Measurements from ENCODE around the gene NUDT19.
"Not testable (repeated sequence)": the region's sequence is repeated elsewhere in the genome, so short reads cannot be mapped to it uniquely, and the experiment has no call there.

NUDT19 gene

GRCh38 chr19:32702010-32702409, 10.4 kb downstream of the NUDT19 start:
- H3K4me3 ChIP-seq (ENCODE audit: low read length) = no peak overlapping the region
- H2AFZ ChIP-seq (ENCODE audit: low read depth, low read length) = no peak overlapping the region
- H3K27me3 ChIP-seq (ENCODE audit: insufficient read depth, low read length) = no peaks in the 10 kb centered on the region
- H3K4me1 ChIP-seq (ENCODE audit: insufficient read depth, low read length) = no peaks in the 10 kb centered on the region
- no peaks in the 10 kb centered on the region for H3K36me3 ChIP-seq (ENCODE audit: insufficient read depth, low read length)
- H3K9me3 ChIP-seq (ENCODE audit: low read length) = no peaks in the 10 kb centered on the region

GRCh38 chr19:32704006-32704405, 12.4 kb downstream of the NUDT19 start:
- not testable (repeated sequence) for H2AFZ ChIP-seq (ENCODE audit: low read depth, low read length); H3K9me3 ChIP-seq (ENCODE audit: low read length); H3K4me3 ChIP-seq (ENCODE audit: low read length); H3K36me3 ChIP-seq (ENCODE audit: insufficient read depth, low read length); H3K27me3 ChIP-seq (ENCODE audit: insufficient read depth, low read length); H3K4me1 ChIP-seq (ENCODE audit: insufficient read depth, low read length)

DNA sequence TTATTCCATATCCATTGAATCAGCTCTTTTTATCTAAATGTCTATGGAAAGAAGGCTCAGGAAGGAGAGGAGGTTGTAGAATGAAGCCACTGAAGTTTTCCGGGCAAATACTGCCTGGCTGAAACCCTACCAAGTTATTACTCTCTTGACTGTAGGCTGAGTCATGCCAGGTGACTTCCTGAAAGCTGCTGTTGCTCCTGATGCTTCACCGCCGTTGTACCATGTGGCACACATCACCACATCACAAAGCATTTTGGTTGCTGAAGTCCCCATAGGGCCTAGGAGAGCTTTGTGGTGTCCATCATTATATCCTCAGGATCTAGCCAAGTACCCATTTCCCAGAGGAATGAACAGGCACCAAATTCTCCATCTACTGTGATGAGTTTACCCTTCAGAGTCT, 16.8 kb downstream of the NUDT19 start:
- Histone ChIP-seq H2AFZ (ENCODE audit: low read depth, low read length) (no peak overlapping the region), H3K27me3 (ENCODE audit: insufficient read depth, low read length) (no peaks in the 10 kb centered on the region), H3K4me3 (ENCODE audit: low read length) (no peak overlapping the region), H3K9me3 (ENCODE audit: low read length) (no peaks in the 10 kb centered on the region), H3K4me1 (ENCODE audit: insufficient read depth, low read length) (no peaks in the 10 kb centered on the region), H3K36me3 (ENCODE audit: insufficient read depth, low read length) (no peaks in the 10 kb centered on the region)

DNA sequence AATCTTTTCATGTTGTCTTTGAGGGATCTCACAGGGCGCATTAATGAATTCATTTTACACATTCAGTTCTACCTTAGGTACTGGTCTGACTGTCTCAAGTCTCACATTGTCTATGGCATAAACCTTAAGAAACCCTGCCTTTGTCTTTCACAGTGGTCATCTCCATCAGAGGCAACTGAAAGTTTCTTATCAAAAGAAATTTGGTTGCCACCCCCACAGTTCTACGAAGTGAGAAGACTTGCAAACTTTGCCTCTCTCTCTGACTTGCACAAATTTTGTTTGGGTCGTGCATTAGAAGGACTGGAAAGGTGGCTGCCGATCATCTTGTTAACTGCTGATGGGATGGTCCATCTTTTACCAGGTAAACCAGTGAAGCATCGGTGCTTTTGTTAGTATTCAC, 17.4 kb downstream of the NUDT19 start:
- Histone ChIP-seq H2AFZ (ENCODE audit: low read depth, low read length) (no peak overlapping the region), H3K4me3 (ENCODE audit: low read length) (no peak overlapping the region), H3K9me3 (ENCODE audit: low read length) (no peaks in the 10 kb centered on the region), H3K27me3 (ENCODE audit: insufficient read depth, low read length) (no peaks in the 10 kb centered on the region), H3K4me1 (ENCODE audit: insufficient read depth, low read length) (no peaks in the 10 kb centered on the region), H3K36me3 (ENCODE audit: insufficient read depth, low read length) (no peaks in the 10 kb centered on the region)

- Histone ChIP-seq H3K4me1 (ENCODE audit: insufficient read depth, low read length) (no peaks in the 10 kb centered on the region), H3K36me3 (ENCODE audit: insufficient read depth, low read length) (no peaks in the 10 kb centered on the region), H3K9me3 (ENCODE audit: low read length) (no peaks in the 10 kb centered on the region), H3K27me3 (ENCODE audit: insufficient read depth, low read length) (no peaks in the 10 kb centered on the region), H3K4me3 (ENCODE audit: low read length) (no peak overlapping the region), H2AFZ (ENCODE audit: low read depth, low read length) (no peak overlapping the region)
Measured at GRCh38 chr19:32711747-32712146, 20.1 kb downstream of the NUDT19 start.

DNA sequence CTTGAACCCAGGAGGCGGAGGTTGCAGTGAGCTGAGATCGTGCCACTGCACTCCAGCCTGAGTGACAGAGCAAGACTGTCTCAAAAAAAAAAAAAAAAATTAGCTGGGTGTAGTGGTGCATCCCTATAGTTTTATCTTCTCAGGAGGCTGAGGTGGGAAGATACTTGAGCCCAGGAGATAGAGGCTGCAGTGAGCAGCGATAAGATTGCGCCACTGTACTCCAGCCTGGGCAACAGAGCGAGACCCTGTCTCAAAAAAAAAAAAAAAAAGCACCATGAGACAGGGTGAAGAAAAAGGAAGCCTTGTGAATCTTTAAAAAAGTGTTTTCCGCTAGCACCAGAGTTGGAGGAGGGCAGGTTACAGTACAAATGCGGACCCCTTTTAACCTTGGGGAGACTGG, 24.6 kb downstream of the NUDT19 start:
- not testable (repeated sequence) for H3K4me3 ChIP-seq (ENCODE audit: low read length); H3K4me1 ChIP-seq (ENCODE audit: insufficient read depth, low read length); H3K9me3 ChIP-seq (ENCODE audit: low read length); H3K36me3 ChIP-seq (ENCODE audit: insufficient read depth, low read length); H3K27me3 ChIP-seq (ENCODE audit: insufficient read depth, low read length); H2AFZ ChIP-seq (ENCODE audit: low read depth, low read length)

DNA sequence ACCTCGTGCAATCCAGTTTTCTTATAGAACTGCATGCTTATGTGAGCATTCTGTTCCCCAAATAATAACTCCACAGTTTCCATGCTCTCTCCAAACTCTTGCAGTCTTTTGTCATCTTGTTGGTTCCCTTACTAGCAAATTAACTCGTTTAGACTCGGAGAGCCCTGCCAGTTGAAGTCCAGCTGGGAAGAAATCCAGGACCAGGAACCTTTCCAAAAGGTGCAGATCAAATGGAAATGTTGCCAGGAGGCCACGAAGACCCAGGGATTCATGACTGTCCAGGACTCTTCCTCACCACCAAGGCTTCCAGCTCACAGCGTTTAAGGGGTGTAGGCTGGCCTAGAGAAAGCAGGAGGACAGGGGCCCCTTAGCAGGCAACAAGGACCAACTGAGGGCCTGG, 25.9 kb downstream of the NUDT19 start:
- H3K27me3 ChIP-seq (ENCODE audit: insufficient read depth, low read length) = no peaks in the 10 kb centered on the region
- H3K4me1 ChIP-seq (ENCODE audit: insufficient read depth, low read length) = no peaks in the 10 kb centered on the region
- H3K36me3 ChIP-seq (ENCODE audit: insufficient read depth, low read length) = no peaks in the 10 kb centered on the region
- H2AFZ ChIP-seq (ENCODE audit: low read depth, low read length) = no peak overlapping the region
- no peak overlapping the region for H3K4me3 ChIP-seq (ENCODE audit: low read length)
- peaks cover 2% of the 10 kb centered on the region for H3K9me3 ChIP-seq (ENCODE audit: low read length)

DNA sequence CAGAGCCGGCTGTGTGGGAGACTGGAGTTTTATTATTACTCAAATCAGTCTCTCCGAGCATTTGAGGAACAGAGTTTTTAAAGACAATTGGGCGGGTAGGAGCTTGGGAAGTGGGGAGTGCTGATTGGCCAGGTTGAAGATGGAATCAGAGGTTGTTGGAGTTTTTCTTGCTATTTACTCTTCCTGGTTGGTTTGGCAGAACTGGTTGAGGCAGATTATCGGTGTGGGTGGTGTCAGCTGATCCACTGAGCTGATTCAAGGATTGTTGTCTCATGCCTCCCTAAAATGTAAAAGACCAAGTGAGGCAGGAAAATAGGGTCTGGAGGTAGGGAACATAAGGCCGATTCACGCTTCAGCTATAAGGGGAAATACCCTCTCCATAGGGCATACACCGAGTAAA, 26.7 kb downstream of the NUDT19 start:
- Histone ChIP-seq H3K36me3 (ENCODE audit: insufficient read depth, low read length) (no peaks in the 10 kb centered on the region), H3K4me1 (ENCODE audit: insufficient read depth, low read length) (no peaks in the 10 kb centered on the region), H2AFZ (ENCODE audit: low read depth, low read length) (no peak overlapping the region), H3K9me3 (ENCODE audit: low read length) (peaks cover 2% of the 10 kb centered on the region), H3K4me3 (ENCODE audit: low read length) (no peak overlapping the region), H3K27me3 (ENCODE audit: insufficient read depth, low read length) (no peaks in the 10 kb centered on the region)

GRCh38 chr19:32719611-32720059, 28.0 kb downstream of the NUDT19 start, which contains the start of gene TDRD12:
TSS of gene TDRD12 (plus strand) at chr19:32719767. CDS start at chr19:32720073, 306 bp downstream.
- no peak within 1 kb of the TSS for H2AFZ ChIP-seq (ENCODE audit: low read depth, low read length)
- H3K4me1 ChIP-seq (ENCODE audit: insufficient read depth, low read length) = no peaks in the 10 kb centered on the region
- H3K9me3 ChIP-seq (ENCODE audit: low read length) = peaks cover 2% of the 10 kb centered on the region
- no peaks in the 10 kb centered on the region for H3K27me3 ChIP-seq (ENCODE audit: insufficient read depth, low read length)
- H3K36me3 ChIP-seq (ENCODE audit: insufficient read depth, low read length) = no peaks in the 10 kb centered on the region
- H3K4me3 ChIP-seq (ENCODE audit: low read length) = no peak within 1 kb of the TSS

- Histone ChIP-seq H3K36me3 (ENCODE audit: insufficient read depth, low read length) (no peaks in the 10 kb centered on the region), H3K9me3 (ENCODE audit: low read length) (peaks cover 2% of the 10 kb centered on the region), H3K4me3 (ENCODE audit: low read length) (no peak overlapping the region), H2AFZ (ENCODE audit: low read depth, low read length) (no peak overlapping the region), H3K27me3 (ENCODE audit: insufficient read depth, low read length) (no peaks in the 10 kb centered on the region), H3K4me1 (ENCODE audit: insufficient read depth, low read length) (no peaks in the 10 kb centered on the region)
Measured at GRCh38 chr19:32720216-32720935, 28.8 kb downstream of the NUDT19 start.

GRCh38 chr19:32720936-32721250, 29.3 kb downstream of the NUDT19 start:
- Histone ChIP-seq H3K4me1 (ENCODE audit: insufficient read depth, low read length) (no peaks in the 10 kb centered on the region), H3K27me3 (ENCODE audit: insufficient read depth, low read length) (no peaks in the 10 kb centered on the region), H3K4me3 (ENCODE audit: low read length) (no peak overlapping the region), H3K36me3 (ENCODE audit: insufficient read depth, low read length) (no peaks in the 10 kb centered on the region), H2AFZ (ENCODE audit: low read depth, low read length) (no peak overlapping the region), H3K9me3 (ENCODE audit: low read length) (peaks cover 2% of the 10 kb centered on the region)

- Histone ChIP-seq H3K36me3 (ENCODE audit: insufficient read depth, low read length) (no peaks in the 10 kb centered on the region), H2AFZ (ENCODE audit: low read depth, low read length) (no peak overlapping the region), H3K4me1 (ENCODE audit: insufficient read depth, low read length) (no peaks in the 10 kb centered on the region), H3K9me3 (ENCODE audit: low read length) (no peaks in the 10 kb centered on the region), H3K4me3 (ENCODE audit: low read length) (no peak overlapping the region), H3K27me3 (ENCODE audit: insufficient read depth, low read length) (no peaks in the 10 kb centered on the region)
Measured at GRCh38 chr19:32735936-32736335, 44.3 kb downstream of the NUDT19 start.

GRCh38 chr19:32743021-32743420, 51.4 kb downstream of the NUDT19 start:
- H3K4me1 ChIP-seq (ENCODE audit: insufficient read depth, low read length) = peaks cover 27% of the 10 kb centered on the region
- no peak overlapping the region for H3K4me3 ChIP-seq (ENCODE audit: low read length)
- no peak overlapping the region for H2AFZ ChIP-seq (ENCODE audit: low read depth, low read length)
- H3K27me3 ChIP-seq (ENCODE audit: insufficient read depth, low read length) = no peaks in the 10 kb centered on the region
- no peaks in the 10 kb centered on the region for H3K36me3 ChIP-seq (ENCODE audit: insufficient read depth, low read length)
- no peaks in the 10 kb centered on the region for H3K9me3 ChIP-seq (ENCODE audit: low read length)

DNA sequence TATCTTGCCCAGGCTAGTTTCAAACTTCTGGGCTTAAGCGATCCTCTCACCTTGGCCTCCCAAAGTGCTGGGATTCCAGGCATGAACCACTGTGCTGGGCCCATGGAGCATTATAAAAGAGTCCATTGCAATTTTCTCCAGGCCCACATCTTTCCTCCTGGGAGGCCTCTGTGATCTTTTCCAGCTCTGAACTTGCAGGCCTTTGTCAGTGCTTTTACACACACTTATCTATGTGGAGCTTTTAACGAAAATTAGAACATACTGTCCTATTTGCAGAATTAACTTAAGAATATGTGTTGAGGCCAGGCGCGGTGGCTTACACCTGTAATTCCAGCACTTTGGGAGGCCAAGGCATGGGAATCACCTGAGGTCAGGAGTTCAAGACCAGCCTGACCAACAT, 51.8 kb downstream of the NUDT19 start:
- peaks cover 31% of the 10 kb centered on the region for H3K4me1 ChIP-seq (ENCODE audit: insufficient read depth, low read length)
- H3K4me3 ChIP-seq (ENCODE audit: low read length) = no peak overlapping the region
- no peaks in the 10 kb centered on the region for H3K27me3 ChIP-seq (ENCODE audit: insufficient read depth, low read length)

More for the DNA sequence above, 51.8 kb downstream of the NUDT19 start:
- no peak overlapping the region for H2AFZ ChIP-seq (ENCODE audit: low read depth, low read length)
- H3K9me3 ChIP-seq (ENCODE audit: low read length) = no peaks in the 10 kb centered on the region
- no peaks in the 10 kb centered on the region for H3K36me3 ChIP-seq (ENCODE audit: insufficient read depth, low read length)
